ENCODE measurements around the gene RALGAPA1.

- TF ChIP-seq TAF1 (IDR thresholded peaks at IDR 0.05; ENCODE audit: borderline replicate concordance, low read depth, low read length) (no peak), POLR2A (IDR thresholded peaks at IDR 0.05; ENCODE audit: low read depth, low read length) (no peak), POLR2AphosphoS5 (IDR thresholded peaks at IDR 0.05; ENCODE audit: low read depth, low read length) (no peak)
Observed at GRCh38 chr14:35576856-35577255, 232.2 kb downstream of the RALGAPA1 start.

All from GM12892 (cell line).